A549 (cell line): ENCODE results near the gene POLR3C.

ENCODE experiments used
- CBX2 ChIP-seq: fragments of 200-600 bp; sonication (generic); IDR thresholded peaks from 2 replicates; pipeline ENCODE4 v1.6.1; 2016; ENCODE audit warnings: low read depth, mild to moderate bottlenecking, borderline replicate concordance
- CHD4 ChIP-seq: fragments of 200-600 bp; sonication (generic); IDR thresholded peaks from 2 replicates; pipeline ENCODE4 v1.6.1; 2016; ENCODE audit warnings: antibody characterized with exemption, mild to moderate bottlenecking, borderline replicate concordance
- CTCF ChIP-seq: fragments of >200 bp; sonication (Bioruptor Twin); formaldehyde crosslinking; IDR thresholded peaks from 3 replicates; pipeline ENCODE4 v1.5.1; 2016
- HOXA7 ChIP-seq: fragments of 250-450 bp; sonication (Bioruptor Pico); IDR thresholded peaks from 2 replicates; pipeline ENCODE4 v1.5.0; 2020; ENCODE audit warnings: mild to moderate bottlenecking, moderate library complexity
- MAFK ChIP-seq: fragments of 450-650 bp; IDR thresholded peaks from 2 replicates; pipeline ENCODE4 v1.6.1; 2014; ENCODE audit not compliant: partially characterized antibody
- POLR2A ChIP-seq: IDR thresholded peaks from 2 replicates; pipeline ENCODE4 v1.6.1; 2012; ENCODE audit warnings: mild to moderate bottlenecking, low read length
- REST ChIP-seq: fragments of 200-600 bp; sonication (generic); IDR thresholded peaks from 2 replicates; pipeline ENCODE4 v1.6.1; 2016; ENCODE audit warnings: antibody characterized with exemption, mild to moderate bottlenecking, moderate library complexity
- RFX5 ChIP-seq: fragments of 450-650 bp; IDR thresholded peaks from 2 replicates; pipeline ENCODE4 v1.7.1; 2014; ENCODE audit warnings: antibody characterized with exemption, mild to moderate bottlenecking, moderate library complexity
- RNF2 ChIP-seq: fragments of 200-600 bp; sonication (generic); IDR thresholded peaks from 2 replicates; pipeline ENCODE4 v1.6.1; 2016; ENCODE audit warnings: low read depth, mild to moderate bottlenecking, antibody characterized with exemption, moderate library complexity, borderline replicate concordance
- USF2 ChIP-seq: fragments of 450-650 bp; IDR thresholded peaks from 2 replicates; pipeline ENCODE4 v1.6.1; 2014; ENCODE audit warnings: antibody characterized with exemption
- ZFP36 ChIP-seq: fragments of 450-650 bp; IDR thresholded peaks from 2 replicates; pipeline ENCODE4 v1.6.1; 2014; ENCODE audit warnings: borderline replicate concordance; ENCODE audit not compliant: partially characterized antibody

GRCh38 chr1:145845144-145845513 lies 21.1 kb downstream of the POLR3C start:
- TF ChIP-seq ZFP36 (no peak), CTCF (no peak), USF2 (no peak), CHD4 (no peak), REST (no peak), HOXA7 (CRISPR knock-in tag) (no peak), MAFK (no peak), RFX5 (no peak), CBX2 (no peak), POLR2A (no peak), RNF2 (no peak)
